WTC11 (cell line): ENCODE results near the gene PDHA1. TPM values are rescaled to one million over a fixed set of nuclear protein-coding genes. Genes with fewer than 3 reads are reported as not detected.

ENCODE experiments used
- ATAC-seq: fragments of 200-7000 bp; cut with Tn5 transposase; 2 replicates; pipeline ENCODE4 v1.10.0; 2021; ENCODE audit warnings: mild to moderate bottlenecking, moderate library complexity
- CTCF ChIA-PET: fragments of 300-600 bp; sonication (Branson Sonifier 250); formaldehyde crosslinking; loops from one replicate; lab custom pipeline; 2021; ENCODE audit warnings: antibody characterized with exemption; lab: Charles Lee
- POLR2A ChIA-PET: fragments of 350-600 bp; sonication (Branson Sonifier 250); formaldehyde crosslinking; loops from one replicate; lab custom pipeline; 2021; ENCODE audit warnings: antibody characterized with exemption; lab: Charles Lee
- DNase-seq: peaks from one replicate; pipeline ENCODE4 v3.0.0; 2021; ENCODE audit warnings: low spot score
- H3K27ac Mint-ChIP-seq: 2 replicates; pipeline ENCODE4 v1.8.0; 2021; ENCODE audit warnings: mixed read lengths
- H3K27me3 Mint-ChIP-seq: 2 replicates; pipeline ENCODE4 v1.8.0; 2021; ENCODE audit warnings: low read depth, mild to moderate bottlenecking, moderate library complexity, mixed read lengths
- H3K36me3 Mint-ChIP-seq: 2 replicates; pipeline ENCODE4 v1.8.0; 2021; ENCODE audit warnings: mixed read lengths
- H3K4me1 Mint-ChIP-seq: 2 replicates; pipeline ENCODE4 v1.8.0; 2022; ENCODE audit warnings: mixed read lengths
- H3K4me3 Mint-ChIP-seq: 2 replicates; pipeline ENCODE4 v1.8.0; 2021; ENCODE audit warnings: mild to moderate bottlenecking, moderate library complexity, mixed read lengths
- H3K9me3 Mint-ChIP-seq: 2 replicates; pipeline ENCODE4 v1.8.0; 2021; ENCODE audit warnings: mixed read lengths
- ATF3 ChIP-seq: sonication (generic); formaldehyde crosslinking; conservative IDR thresholded peaks from 2 replicates; pipeline ENCODE4 v1.8.1; 2022; ENCODE audit warnings: mild to moderate bottlenecking, missing genetic modification reagents
- ATF6 ChIP-seq: sonication (generic); formaldehyde crosslinking; IDR thresholded peaks from 2 replicates; pipeline ENCODE4 v1.8.1; 2023; ENCODE audit warnings: mild to moderate bottlenecking, missing genetic modification reagents
- CBFB ChIP-seq: sonication (generic); formaldehyde crosslinking; IDR thresholded peaks from 2 replicates; pipeline ENCODE4 v1.8.1; 2022; ENCODE audit warnings: mild to moderate bottlenecking, low read depth, missing genetic modification reagents
- GABPB1 ChIP-seq: sonication (generic); formaldehyde crosslinking; IDR thresholded peaks from 2 replicates; pipeline ENCODE4 v1.8.1; 2023; ENCODE audit warnings: mild to moderate bottlenecking, missing genetic modification reagents
- GRHL2 ChIP-seq: fragments of 250-450 bp; sonication (Bioruptor Pico); IDR thresholded peaks from 2 replicates; pipeline ENCODE4 v1.8.0; 2022; ENCODE audit warnings: mild to moderate bottlenecking, moderate library complexity; ENCODE audit not compliant: insufficient replicate concordance, severe bottlenecking
- HMGXB4 ChIP-seq: sonication (generic); formaldehyde crosslinking; IDR thresholded peaks from 2 replicates; pipeline ENCODE4 v1.8.1; 2023; ENCODE audit warnings: mild to moderate bottlenecking, moderate library complexity, missing genetic modification reagents
- JAZF1 ChIP-seq: fragments of 250-450 bp; sonication (Bioruptor Pico); IDR thresholded peaks from 2 replicates; pipeline ENCODE4 v1.9.0; 2021; ENCODE audit warnings: moderate library complexity, mild to moderate bottlenecking, inconsistent platforms
- MLX ChIP-seq: sonication (generic); formaldehyde crosslinking; IDR thresholded peaks from 2 replicates; pipeline ENCODE4 v1.8.1; 2023; ENCODE audit warnings: mild to moderate bottlenecking, missing genetic modification reagents, moderate library complexity
- MYBL2 ChIP-seq: sonication (generic); formaldehyde crosslinking; IDR thresholded peaks from 2 replicates; pipeline ENCODE4 v1.8.1; 2023; ENCODE audit warnings: mild to moderate bottlenecking, moderate library complexity, missing genetic modification reagents
- NR1H2 ChIP-seq: sonication (generic); formaldehyde crosslinking; IDR thresholded peaks from 2 replicates; pipeline ENCODE4 v1.9.0; 2021; ENCODE audit warnings: mild to moderate bottlenecking, moderate library complexity, missing genetic modification reagents
- RELA ChIP-seq: sonication (generic); formaldehyde crosslinking; IDR thresholded peaks from 2 replicates; pipeline ENCODE4 v1.8.1; 2022; ENCODE audit warnings: missing genetic modification reagents, mild to moderate bottlenecking, borderline replicate concordance
- RORB ChIP-seq: fragments of 250-450 bp; sonication (Bioruptor Pico); IDR thresholded peaks from 2 replicates; pipeline ENCODE4 v1.9.0; 2021; ENCODE audit warnings: mild to moderate bottlenecking
- USF1 ChIP-seq: sonication (generic); formaldehyde crosslinking; IDR thresholded peaks from 2 replicates; pipeline ENCODE4 v1.8.0; 2022; ENCODE audit warnings: mild to moderate bottlenecking, missing genetic modification reagents
- ZNF263 ChIP-seq: sonication (generic); formaldehyde crosslinking; IDR thresholded peaks from 2 replicates; pipeline ENCODE4 v1.8.1; 2022; ENCODE audit warnings: low read depth, mild to moderate bottlenecking, moderate library complexity, missing genetic modification reagents
- ZNF396 ChIP-seq: fragments of 250-450 bp; sonication (Bioruptor Pico); IDR thresholded peaks from 2 replicates; pipeline ENCODE4 v1.8.0; 2021; ENCODE audit warnings: mild to moderate bottlenecking, moderate library complexity, borderline replicate concordance
- ZSCAN18 ChIP-seq: fragments of 250-450 bp; sonication (Bioruptor Pico); IDR thresholded peaks from 2 replicates; pipeline ENCODE4 v2.1.2; 2022; ENCODE audit warnings: mild to moderate bottlenecking, moderate library complexity
- total RNA-seq: library from RNA; stranded (reverse); gene quantifications from 3 replicates; pipeline ENCODE4 v1.2.3, GENCODE V29; 2021

PDHA1 gene
- total RNA-seq, 1 experiment from 2014 or later, result 292 TPM

- peaks cover 4% of the 10 kb centered on the region for H3K4me1 Mint-ChIP-seq
- H3K36me3 Mint-ChIP-seq, result peaks cover 24% of the 10 kb centered on the region
- no peak for ATAC-seq
- DNase-seq, result no peak
- no peak overlapping the region for H3K27ac Mint-ChIP-seq
- H3K4me3 Mint-ChIP-seq, result no peak overlapping the region
- POLR2A ChIA-PET, result no interaction called here
- no peaks in the 10 kb centered on the region for H3K27me3 Mint-ChIP-seq
- TF ChIP-seq GRHL2 (no peak), RELA (CRISPR knock-in tag) (no peak), NR1H2 (CRISPR knock-in tag) (no peak), CBFB (CRISPR knock-in tag) (no peak), MYBL2 (CRISPR knock-in tag) (no peak), USF1 (CRISPR knock-in tag) (no peak), JAZF1 (no peak), ZNF396 (CRISPR knock-in tag) (no peak)
- H3K9me3 Mint-ChIP-seq, result no peaks in the 10 kb centered on the region
- CTCF ChIA-PET, result no interaction called here
Measured at GRCh38 chrX:19347916-19348315, 4.2 kb downstream of the PDHA1 start.

GRCh38 chrX:19349264-19349663 lies 5.5 kb downstream of the PDHA1 start:
- POLR2A ChIA-PET, result no interaction called here
- CTCF ChIA-PET, result no interaction called here

GRCh38 chrX:19350941-19351384 lies 7.2 kb downstream of the PDHA1 start:
- H3K36me3 Mint-ChIP-seq, result peaks cover 46% of the 10 kb centered on the region
- ChIA-PET CTCF (no interaction called here), POLR2A (no interaction called here)
- no peaks in the 10 kb centered on the region for H3K27me3 Mint-ChIP-seq
- no peak for TF ChIP-seq JAZF1
- no peak for TF ChIP-seq GABPB1 (CRISPR knock-in tag)
- TF ChIP-seq ATF6 (CRISPR knock-in tag), result no peak
- no peak for TF ChIP-seq ZNF263 (CRISPR knock-in tag)
- no peak for TF ChIP-seq RORB (CRISPR knock-in tag)
- no peak for ATAC-seq
- H3K9me3 Mint-ChIP-seq, result no peaks in the 10 kb centered on the region
- no peak overlapping the region for H3K4me3 Mint-ChIP-seq
- no peaks in the 10 kb centered on the region for H3K4me1 Mint-ChIP-seq
- DNase-seq, result no peak
- no peak overlapping the region for H3K27ac Mint-ChIP-seq

More at GRCh38 chrX:19349264-19349663, 5.5 kb downstream of the PDHA1 start:
- TF ChIP-seq MLX (CRISPR knock-in tag) (no peak), HMGXB4 (CRISPR knock-in tag) (no peak), ZNF263 (CRISPR knock-in tag) (no peak), ZSCAN18 (CRISPR knock-in tag) (no peak), ATF3 (CRISPR knock-in tag) (no peak)
- Mint-ChIP-seq H3K27ac (no peak overlapping the region), H3K36me3 (peaks cover 32% of the 10 kb centered on the region), H3K27me3 (no peaks in the 10 kb centered on the region), H3K4me1 (no peaks in the 10 kb centered on the region), H3K9me3 (no peaks in the 10 kb centered on the region), H3K4me3 (no peak overlapping the region)
- DNase-seq (no peak), ATAC-seq (no peak)
